T-helper 22 cell (primary cell): Measurements from ENCODE around the gene CHSY1.
A peak's percentile ranks its signal among the peaks of the same experiment; 100 is the strongest.
"Not testable (repeated sequence)": the region's sequence is repeated elsewhere in the genome, so short reads cannot be mapped to it uniquely, and the experiment has no call there.

Experiments
- DNase-seq: peaks from one replicate; pipeline ENCODE4 v3.0.0-alpha.2; 2020; ENCODE audit warnings: low read depth

Gene CHSY1, protein sequence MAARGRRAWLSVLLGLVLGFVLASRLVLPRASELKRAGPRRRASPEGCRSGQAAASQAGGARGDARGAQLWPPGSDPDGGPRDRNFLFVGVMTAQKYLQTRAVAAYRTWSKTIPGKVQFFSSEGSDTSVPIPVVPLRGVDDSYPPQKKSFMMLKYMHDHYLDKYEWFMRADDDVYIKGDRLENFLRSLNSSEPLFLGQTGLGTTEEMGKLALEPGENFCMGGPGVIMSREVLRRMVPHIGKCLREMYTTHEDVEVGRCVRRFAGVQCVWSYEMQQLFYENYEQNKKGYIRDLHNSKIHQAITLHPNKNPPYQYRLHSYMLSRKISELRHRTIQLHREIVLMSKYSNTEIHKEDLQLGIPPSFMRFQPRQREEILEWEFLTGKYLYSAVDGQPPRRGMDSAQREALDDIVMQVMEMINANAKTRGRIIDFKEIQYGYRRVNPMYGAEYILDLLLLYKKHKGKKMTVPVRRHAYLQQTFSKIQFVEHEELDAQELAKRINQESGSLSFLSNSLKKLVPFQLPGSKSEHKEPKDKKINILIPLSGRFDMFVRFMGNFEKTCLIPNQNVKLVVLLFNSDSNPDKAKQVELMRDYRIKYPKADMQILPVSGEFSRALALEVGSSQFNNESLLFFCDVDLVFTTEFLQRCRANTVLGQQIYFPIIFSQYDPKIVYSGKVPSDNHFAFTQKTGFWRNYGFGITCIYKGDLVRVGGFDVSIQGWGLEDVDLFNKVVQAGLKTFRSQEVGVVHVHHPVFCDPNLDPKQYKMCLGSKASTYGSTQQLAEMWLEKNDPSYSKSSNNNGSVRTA

DNA sequence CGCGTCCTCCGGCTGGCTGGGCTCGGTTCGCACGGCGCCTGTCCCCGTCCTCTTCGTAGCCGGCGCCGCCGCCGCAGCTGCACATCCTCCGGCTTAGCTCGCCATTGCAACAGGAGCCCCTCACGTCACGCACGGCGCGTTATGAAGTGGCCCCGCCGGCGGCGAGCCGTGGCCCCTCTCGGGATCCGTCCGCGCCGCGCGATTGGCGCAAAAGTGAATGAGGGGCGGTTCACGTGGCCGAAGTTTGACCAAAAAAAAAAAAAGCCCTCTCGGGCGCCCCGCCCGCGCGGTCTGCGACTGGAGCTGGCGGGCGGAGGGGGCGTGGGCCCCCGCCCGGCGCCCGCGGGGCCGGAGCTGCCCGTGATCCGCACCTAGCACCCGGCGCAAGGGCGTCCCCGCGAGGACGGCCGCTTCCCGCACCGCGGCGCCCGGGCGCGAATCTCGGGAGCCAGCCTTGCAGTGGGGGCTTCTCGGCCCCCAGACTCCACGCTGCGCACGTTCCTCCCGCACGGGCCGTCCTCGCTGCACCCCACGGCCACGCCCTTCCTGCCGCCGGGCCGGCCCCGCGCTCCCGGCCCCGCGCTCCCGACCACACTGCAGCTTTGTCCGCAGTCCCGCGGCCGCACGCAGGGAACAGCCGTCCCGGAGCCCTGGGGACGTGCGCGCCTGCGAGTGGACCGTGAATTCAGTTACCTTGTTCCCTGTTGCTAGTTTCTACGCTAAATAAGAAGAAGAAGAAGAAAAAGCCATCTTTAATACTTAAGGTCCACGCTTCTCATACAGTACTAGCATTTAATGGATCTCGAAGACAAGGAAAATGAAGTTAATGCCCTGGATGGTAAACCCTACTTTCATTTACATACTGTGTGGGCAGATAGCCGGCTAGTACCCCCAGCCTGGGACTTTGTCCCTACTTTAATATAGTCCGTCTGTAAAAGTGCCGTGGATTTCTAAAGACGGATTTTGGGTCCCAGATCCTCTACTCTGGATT, at the start of gene CHSY1:
Gene CHSY1, minus strand, starts transcription at position 219 of the 991 bp plus-strand sequence. CDS start 592 bp downstream, outside the sequence.
- DNase-seq, result peak; percentile 76

DNA sequence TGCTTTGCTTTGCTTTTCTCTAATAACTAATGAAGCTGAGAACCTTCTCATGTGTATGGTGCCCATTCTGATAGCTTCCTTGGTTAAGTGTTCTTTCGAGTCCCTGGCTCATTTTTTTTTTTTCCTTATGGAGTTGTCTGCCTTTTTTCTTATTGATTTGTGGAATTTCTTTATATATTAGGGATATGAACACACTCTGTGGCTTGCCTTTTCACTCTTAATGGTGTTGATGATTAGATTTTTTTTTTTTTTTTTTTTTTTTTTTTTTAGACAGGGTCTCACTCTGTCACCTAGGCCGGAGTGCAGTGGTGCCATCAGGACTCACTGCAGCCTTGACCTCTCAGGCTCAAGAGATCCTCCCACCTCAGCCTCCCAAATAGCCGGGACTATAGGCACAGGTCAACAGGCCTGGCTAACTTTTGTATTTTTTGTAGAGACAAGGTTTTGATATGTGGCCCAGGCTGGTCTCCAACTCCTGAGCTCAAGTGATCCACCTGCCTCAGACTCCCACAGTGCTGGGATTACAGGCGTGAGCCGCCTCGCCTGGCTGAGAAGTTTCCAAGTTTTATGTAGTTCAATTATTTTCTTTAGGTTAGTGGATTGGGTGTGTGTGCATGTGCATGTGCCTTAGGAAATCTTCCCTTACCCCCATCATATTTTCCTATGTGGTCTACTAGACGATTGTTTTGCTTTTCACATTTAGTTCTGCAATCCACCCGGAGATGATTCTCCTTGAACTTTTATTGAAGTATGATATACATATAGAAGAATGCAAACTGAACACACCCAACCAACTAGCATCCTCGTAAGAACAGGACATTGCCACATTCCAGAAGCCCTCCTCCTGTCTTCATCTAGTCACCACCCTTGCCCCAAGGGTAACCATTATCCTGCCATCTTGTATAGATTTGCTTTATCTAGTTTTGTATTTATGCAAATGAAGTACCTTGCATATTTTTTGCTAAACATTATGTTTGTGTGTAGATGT, 44.9 kb upstream of the CHSY1 start:
- no peak for DNase-seq

DNA sequence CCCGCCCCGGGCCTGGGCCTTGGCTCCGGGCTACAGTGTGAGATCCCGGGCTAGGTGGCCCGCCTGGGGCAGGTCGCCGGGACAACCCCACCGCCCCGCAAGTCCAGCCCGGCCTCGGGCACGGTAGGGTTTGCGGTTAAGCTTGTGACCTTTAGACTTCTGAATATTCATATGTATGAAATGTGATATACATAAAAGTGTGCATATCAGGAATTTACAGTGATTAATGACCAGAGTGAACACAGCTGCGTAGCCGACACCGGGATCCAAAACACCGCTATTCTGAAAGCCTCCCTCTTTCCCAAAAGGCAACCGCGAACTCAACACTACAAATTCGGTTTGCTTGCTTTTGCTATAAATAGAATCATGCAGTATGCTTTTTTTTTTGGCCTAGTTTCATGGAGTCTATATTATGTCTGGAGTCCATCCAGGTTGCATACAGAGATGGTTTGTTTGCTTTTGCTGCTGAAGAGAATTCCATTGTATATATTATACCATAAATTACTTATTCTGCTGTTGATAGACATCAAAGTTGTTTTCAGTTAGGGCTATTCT, 43.8 kb upstream of the CHSY1 start:
- DNase-seq, result no peak

DNA sequence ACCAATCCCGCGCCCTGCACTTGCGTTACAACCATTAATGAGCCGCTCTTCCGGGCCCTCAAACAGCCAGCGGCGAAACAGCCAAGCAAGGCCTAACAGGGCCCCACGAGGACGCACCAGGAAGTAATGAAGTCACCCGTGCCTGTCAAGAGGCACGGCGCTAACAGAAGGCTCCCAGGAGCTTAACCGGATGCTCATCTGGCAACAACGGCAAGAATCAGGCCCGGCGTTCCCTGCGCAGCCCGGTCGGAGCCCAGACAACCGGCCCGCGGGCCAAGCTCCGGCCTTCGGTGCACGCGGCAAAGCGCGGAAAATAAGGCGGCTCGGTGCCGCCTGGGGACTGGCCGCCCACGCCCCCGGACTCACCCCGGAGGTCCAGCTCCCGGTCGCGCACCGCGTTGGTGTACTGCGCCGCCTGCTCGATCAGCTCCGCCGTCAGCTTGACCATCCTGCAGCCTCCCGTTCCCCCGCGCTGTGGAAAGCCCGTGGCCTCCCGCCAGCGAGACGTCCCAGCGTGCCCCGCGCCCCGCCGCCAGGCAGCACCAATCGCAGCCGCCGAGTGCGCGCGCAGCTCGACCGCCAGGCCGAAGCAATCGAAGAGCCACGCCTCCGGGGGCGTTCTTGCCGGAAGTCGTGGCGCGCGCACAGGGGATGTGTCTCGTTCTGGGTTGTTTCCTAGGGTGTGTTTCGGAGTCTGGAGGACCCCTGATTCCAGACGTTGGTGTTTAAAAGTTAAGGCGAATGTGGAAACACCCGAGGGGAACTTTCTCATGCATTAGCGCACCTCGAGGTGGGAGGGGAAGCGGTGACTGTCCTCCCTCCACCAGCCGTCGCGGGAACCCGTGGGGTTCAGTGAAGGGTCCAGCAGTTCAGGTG, 43.1 kb upstream of the CHSY1 start, which contains the start of gene SNRPA1:
Gene SNRPA1, minus strand, starts transcription at position 518 of the 876 bp plus-strand sequence. Its CDS starts 70 bp downstream, at position 448.
- peak; percentile 95 for DNase-seq

DNA sequence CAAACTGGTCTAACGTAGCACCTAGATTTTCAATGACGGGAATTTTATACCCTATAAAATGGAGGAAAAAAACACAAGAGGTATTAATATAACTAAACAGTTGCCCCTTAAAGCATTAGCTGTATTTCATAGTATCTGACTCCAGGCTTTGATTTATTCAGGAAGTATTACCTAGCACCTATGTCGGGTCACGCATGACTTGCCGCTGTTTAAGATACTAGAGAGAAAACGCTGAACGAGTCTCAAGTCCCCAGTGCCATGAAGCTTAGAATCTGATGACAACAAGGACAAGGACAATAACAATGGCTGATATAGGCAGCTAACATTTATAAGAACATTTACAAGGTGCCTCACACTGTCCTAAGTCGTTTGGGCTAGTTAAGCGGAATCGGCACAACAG, 41.3 kb upstream of the CHSY1 start:
- DNase-seq, result no peak

DNA sequence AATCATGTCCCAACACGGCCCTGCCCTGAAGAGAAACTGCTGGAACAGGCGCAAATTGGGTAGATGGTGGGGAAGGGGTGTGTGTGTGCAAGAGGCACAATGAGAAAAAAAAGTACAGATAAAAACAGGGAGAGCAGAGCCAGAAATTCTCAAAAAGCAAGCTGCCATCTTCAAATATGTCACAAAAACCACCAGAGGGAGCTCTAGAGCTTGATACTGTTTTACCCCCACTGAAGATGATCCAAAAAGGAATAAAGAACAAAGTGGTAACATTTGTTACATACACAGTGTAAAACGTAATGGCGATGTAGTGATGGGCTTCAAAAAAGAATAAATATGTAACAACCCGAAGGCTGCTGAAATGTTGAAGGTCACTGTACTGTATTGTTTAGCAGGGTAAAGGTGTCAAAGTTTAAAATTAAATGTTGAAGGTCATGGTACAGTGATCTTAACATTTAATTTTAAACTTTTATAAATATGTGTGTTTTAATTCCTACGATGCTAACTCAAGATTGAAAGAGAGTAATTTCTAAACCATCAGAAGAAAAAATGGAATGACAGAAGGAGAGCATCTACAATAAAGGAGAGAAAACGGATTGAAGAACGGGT, 37.2 kb upstream of the CHSY1 start:
- no peak for DNase-seq

DNA sequence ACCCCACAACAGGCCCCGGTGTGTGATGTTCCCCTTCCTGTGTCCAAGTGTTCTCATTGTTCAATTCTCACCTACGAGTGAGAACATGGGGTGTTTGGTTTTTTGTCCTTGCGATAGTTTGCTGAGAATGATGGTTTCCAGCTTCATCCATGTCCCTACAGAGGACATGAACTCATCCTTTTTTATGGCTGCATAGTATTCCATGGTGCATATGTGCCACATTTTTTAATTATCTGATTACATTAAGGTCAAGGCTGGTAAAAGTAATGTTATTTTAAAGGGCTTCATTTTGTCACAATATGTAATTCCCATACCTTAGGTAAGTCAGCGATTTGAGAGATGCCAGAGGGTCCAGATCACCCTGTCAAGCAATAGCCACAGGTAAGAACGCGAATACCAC, 35.5 kb upstream of the CHSY1 start:
- DNase-seq, result not testable (repeated sequence)

DNA sequence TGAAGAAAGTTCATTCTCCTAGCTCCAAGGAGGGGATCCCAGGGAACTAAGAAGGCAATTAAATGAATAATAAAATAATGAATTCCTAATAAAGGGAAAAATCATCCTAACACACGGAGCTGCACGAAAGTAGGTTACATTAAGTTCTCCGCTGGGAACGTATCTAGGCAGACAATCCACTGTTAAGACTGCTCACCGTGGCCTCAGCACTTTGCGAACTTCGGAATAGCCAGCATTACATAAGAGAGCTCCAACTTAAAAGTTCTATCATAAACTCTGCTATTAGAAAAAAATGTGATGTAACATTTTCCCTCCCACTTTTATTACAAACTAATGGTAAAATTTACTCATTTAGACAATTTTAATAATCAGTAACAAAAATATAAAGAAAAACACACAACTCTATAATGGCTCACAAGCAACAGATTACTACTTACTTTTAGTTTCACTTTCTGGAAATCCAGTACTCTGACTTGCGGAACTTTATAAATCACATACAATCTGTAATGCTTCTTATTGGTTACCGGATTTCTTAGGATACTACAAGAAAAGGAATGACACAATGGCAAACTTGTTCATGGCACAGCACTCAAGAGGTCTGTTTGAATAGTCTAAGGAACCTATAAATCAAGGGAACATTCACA, 34.7 kb upstream of the CHSY1 start:
- DNase-seq, result no peak

DNA sequence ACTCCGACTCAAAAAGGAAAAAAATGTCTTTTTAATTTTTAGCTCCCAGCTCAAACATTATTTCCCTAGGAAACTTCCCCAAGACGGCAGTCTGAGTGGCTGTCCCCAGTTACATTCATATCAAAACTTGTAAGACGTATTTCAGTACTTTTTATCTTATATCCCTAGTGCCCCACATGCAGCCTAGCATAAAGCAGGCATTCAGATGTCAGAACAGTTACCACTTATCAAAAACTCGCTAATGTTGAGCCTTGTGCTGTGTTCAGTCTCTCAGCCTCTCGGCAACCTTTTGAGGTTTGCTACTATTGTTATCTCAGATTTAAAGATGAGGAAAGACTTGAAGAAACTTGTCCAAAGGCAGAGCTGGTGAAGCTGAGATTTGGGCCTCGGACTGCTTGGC, 32.1 kb upstream of the CHSY1 start:
- no peak for DNase-seq

DNA sequence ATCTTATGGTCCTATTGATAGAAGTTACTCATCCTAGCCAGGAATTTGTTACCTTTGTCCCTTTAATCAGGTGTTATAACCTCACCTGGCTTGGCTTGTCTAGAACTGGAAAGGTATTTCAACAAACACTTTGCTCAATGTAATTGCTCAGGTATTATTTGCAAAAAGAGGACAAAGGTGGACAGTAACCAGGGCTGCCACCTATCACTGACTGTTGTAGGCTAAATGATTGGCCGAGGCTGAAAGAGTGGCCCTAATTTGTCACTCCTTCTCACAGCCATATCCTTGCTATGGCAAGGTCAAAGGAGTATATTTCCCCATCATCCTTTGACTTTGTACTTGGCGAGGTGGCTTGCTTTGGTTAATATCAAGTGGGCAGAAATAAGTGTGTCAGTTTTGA, 28.2 kb upstream of the CHSY1 start:
- DNase-seq, result no peak

DNA sequence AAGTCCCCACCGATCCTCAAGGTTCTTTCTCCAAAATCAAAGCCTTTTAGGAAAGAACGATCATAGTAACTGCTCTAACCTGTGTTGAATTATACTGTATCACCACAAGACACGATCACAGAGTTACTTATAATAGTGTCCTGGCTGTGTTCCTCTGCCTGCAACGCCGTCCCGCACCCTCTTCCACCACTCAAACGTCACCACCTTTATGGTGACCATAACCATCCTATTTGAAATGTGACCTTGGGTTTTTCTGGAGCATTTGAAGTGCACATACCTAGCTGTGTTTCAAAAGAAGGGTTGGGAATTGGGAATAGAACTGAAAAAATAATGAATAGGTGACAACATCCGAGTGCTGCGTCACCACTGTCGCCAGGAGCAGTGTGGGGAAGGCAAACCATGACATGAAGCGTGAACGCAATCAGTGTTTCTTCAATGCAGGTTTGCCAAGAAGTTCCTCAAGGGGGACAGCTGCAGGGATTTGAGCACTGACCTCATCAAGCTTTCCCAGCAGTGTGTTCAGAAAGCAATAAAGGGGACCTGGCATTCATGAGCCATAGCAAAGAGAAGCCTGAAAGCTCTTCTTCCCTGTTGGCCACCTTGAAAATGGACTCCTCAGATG, 26.2 kb upstream of the CHSY1 start:
- no peak for DNase-seq

DNA sequence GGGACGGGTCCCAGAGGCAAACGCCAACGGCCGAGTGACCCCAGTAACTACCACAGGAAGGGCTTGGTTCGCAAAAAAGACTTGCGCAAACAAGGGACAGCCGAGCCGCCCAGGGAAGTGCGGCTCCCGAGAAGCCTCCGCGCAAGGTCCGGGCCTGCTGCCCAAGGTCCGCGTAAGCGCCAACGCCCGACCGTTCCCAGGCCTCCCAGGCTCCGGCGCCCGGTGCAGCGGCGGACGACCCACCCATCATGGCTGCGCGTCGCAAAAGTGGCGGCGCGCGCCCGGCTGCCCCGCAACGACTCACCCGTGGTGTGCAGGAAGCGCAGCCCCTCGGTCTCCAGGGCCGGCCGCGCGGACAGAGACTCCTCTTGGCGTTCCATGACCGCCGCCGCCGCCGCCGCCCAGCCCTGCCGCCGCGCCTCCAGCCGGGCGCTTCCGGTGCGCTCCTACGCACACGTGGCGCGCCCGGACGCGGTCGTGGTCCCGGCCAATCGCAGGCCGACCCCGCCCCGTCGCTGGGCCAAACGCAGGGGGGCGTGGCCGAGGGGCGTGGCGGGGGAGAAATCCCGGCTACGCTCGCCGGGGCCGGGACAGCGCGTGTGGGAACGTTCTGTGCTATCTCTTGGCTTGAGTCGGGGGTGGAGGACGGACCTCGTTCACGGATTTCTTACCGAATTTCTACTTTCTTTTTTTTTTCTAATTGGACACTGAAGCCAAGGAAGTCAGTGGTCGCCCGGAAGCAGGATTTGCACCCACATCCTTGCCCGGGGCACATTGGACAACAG, 25.4 kb upstream of the CHSY1 start, which contains the start of gene SELENOS:
Gene SELENOS, minus strand, starts transcription at position 448 of the 785 bp plus-strand sequence. Its CDS starts 68 bp downstream, at position 380.
- DNase-seq, result peak; percentile 79

DNA sequence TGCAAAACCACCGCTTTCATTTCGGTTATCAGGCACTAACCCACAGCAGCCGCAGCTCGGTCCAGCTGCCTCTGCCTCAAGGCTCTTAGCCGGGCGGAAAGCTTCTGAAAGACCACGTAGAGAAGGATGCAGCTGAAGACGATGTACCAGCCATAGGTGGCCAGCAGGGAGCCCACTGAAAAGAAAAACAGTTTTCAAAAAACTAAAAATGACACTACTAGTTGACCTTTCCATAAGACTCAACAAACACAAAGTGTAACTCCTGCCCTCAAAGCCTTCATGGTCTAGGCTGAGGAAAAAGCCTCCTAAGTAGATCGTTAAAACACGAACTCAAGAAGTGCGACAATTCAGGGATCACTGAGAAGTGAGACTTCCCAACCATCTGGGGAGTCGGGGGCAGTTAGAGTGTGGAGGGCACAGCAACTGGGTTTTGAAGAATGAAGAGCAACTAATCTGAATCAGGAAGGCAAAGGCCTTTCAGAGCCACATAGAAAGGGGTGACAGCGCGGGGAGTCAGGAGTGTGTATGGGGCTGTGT, 24.7 kb upstream of the CHSY1 start:
- no peak for DNase-seq

DNA sequence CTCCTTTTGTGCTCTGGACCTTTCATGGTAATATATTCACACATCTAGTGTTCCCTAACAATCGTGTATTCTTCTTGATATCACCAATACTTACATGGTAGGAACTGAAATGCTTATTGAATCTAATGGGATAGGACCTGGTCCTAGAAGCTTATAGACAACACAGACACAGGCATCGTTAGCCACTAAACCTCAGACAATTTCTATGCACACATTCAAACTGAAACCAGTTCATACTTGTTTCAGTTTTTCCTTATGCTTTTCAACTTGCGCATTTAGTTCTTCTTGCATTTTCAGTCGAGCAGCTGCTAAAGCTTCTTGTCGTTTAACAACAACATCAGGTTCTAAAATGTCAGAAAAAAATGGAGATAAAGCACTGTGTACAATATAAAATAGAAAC, 23.2 kb upstream of the CHSY1 start:
- no peak for DNase-seq

DNA sequence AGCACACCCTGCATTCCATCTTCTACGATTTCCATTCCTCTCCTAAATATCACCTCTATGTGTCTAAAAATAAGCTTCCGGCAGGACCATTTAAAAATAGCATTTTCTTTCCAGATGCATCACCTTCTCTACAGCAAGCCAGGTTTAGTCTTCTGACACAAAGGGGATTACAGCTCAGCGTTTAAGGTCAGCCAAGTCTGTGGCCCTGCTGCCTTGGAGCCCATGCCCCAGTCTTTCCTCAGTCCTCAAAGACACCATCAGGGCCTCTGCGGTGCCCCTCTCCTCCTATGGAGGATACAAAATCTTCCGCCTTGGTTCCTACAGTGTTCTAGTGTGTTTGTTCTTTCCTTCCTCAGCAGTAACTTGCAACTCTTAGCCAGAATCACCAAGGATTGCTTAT, 21.7 kb upstream of the CHSY1 start:
- no peak for DNase-seq

DNA sequence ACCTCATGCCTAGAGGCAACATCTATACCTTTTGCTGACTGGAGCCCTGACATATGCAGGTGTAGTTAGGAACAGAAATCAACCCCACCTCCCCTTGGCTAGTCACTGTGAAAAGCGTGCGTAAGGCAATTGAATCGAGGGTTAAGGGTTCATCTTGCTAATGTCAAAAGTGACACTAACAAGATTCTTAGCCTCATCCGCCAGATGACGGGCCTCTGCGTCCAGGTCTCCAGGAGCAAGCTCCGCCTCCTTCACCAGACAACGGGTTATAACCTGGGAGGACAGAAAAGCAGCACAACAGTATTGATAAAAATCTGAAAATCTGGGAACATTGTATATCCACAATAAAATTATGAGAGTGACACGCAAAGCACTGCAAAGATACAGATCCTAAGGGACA, 20.7 kb upstream of the CHSY1 start:
- no peak for DNase-seq
